Common myeloid progenitor, CD34-positive (primary cell): ENCODE results near the gene ZC3H12A.

ENCODE experiments used
- CTCF ChIA-PET: fragments of 350-600 bp; sonication (Branson Sonifier 250); formaldehyde crosslinking; loops from one replicate; lab custom pipeline; 2021; ENCODE audit warnings: antibody characterized with exemption; lab: Charles Lee
- POLR2A ChIA-PET: fragments of 350-600 bp; sonication (Branson Sonifier 250); formaldehyde crosslinking; loops from one replicate; lab custom pipeline; 2021; ENCODE audit warnings: antibody characterized with exemption; lab: Charles Lee
- DNase-seq, 3 donors: peaks; one replicate each; pipeline versions ENCODE4 v3.0.0 to v3.0.0-alpha.2; 2013
- H3K27ac ChIP-seq, 2 experiments: 1 replicate in 1 of 2; 2 replicates in 1 of 2; pipeline ENCODE4 v1.7.0; 2013; ENCODE audit warnings: inconsistent platforms in 2 of 2, low read length in 2 of 2, mild to moderate bottlenecking in 2 of 2, low read depth in 1 of 2, moderate library complexity in 1 of 2; ENCODE audit not compliant: severe bottlenecking in 2 of 2, insufficient read depth in 1 of 2, poor library complexity in 1 of 2
- H3K27me3 ChIP-seq, 5 experiments: replicated peaks in 2 of 5; 1 replicate in 3 of 5; 2 replicates in 2 of 5; pipeline versions ENCODE4 v1.6.1 to v1.7.0; 2013; ENCODE audit warnings: low read length in 4 of 5, mild to moderate bottlenecking in 2 of 5, moderate library complexity in 2 of 5, inconsistent platforms in 1 of 5; ENCODE audit not compliant: insufficient read depth in 5 of 5, control insufficient read depth in 4 of 5
- H3K36me3 ChIP-seq, 4 experiments: 1 replicate in 2 of 4; 2 replicates in 2 of 4; pipeline versions ENCODE4 v1.6.1 to v1.7.0; 2013; ENCODE audit warnings: low read length in 3 of 4, control low read depth in 1 of 4, mild to moderate bottlenecking in 1 of 4; ENCODE audit not compliant: control insufficient read depth in 4 of 4, insufficient read depth in 4 of 4
- H3K4me1 ChIP-seq, 4 experiments: 1 replicate in 3 of 4; 2 replicates in 1 of 4; pipeline versions ENCODE4 v1.6.1 to v1.7.1; 2013; ENCODE audit warnings: low read length in 3 of 4, mild to moderate bottlenecking in 3 of 4, control low read depth in 1 of 4, inconsistent platforms in 1 of 4, moderate library complexity in 1 of 4; ENCODE audit not compliant: control insufficient read depth in 4 of 4, insufficient read depth in 4 of 4; ENCODE audit errors: control extremely low read depth in 1 of 4
- H3K4me3 ChIP-seq, 7 experiments: 1 replicate in 4 of 7; 2 replicates in 3 of 7; pipeline versions ENCODE4 v1.5.1 to v1.7.0; 2013; ENCODE audit warnings: mild to moderate bottlenecking in 7 of 7, low read length in 6 of 7, moderate library complexity in 6 of 7, inconsistent platforms in 2 of 7, low read depth in 2 of 7, control low read depth in 1 of 7; ENCODE audit not compliant: insufficient read depth in 4 of 7, control insufficient read depth in 1 of 7; ENCODE audit errors: extremely low read depth in 1 of 7
- H3K9me3 ChIP-seq, 5 experiments: 1 replicate in 4 of 5; 2 replicates in 1 of 5; pipeline versions ENCODE4 v1.6.1 to v1.7.1; 2013; ENCODE audit warnings: low read length in 4 of 5, mild to moderate bottlenecking in 2 of 5, inconsistent platforms in 1 of 5, low read depth in 1 of 5, moderate library complexity in 1 of 5; ENCODE audit not compliant: control insufficient read depth in 4 of 5, insufficient read depth in 2 of 5; ENCODE audit errors: control extremely low read depth in 1 of 5
- WGBS: methylation state at CpG from one replicate; pipeline ENCODE4 v1.1.5; 2013; ENCODE audit not compliant: insufficient coverage; 5-methylcytosine and 5-hydroxymethylcytosine counted together

The ZC3H12A gene

DNA sequence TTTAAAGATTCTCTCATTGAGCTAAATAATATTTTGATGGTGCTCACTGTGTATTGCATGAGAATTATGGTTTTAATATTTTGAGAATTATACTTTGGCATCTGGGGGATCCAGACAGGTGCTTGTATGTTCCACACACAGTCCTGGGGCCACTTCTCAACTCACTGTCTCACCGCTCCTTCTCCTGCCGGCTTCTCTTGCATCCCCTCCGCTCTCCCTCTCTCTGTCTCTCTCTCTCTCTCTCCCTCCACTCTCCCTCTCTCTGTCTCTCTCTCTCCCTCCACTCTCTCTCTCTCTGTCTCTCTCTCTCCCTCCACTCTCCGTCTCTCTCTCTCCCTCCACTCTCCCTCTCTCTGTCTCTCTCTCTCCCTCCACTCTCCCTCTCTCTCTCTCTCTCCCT, 32.2 kb upstream of the ZC3H12A start:
- no peak overlapping the region for H3K4me3 ChIP-seq
- CTCF ChIA-PET, result no interaction called here
- POLR2A ChIA-PET, result no interaction called here
- H3K27ac ChIP-seq, result no peak overlapping the region
- H3K4me1 ChIP-seq, result no peaks in the 10 kb centered on the region
- no peaks in the 10 kb centered on the region for H3K9me3 ChIP-seq
- no peaks in the 10 kb centered on the region for H3K27me3 ChIP-seq
- 74% methylated on average over 4 of the region's 4 CpGs for WGBS
- no peaks in the 10 kb centered on the region for H3K36me3 ChIP-seq
- DNase-seq, result no peak

DNA sequence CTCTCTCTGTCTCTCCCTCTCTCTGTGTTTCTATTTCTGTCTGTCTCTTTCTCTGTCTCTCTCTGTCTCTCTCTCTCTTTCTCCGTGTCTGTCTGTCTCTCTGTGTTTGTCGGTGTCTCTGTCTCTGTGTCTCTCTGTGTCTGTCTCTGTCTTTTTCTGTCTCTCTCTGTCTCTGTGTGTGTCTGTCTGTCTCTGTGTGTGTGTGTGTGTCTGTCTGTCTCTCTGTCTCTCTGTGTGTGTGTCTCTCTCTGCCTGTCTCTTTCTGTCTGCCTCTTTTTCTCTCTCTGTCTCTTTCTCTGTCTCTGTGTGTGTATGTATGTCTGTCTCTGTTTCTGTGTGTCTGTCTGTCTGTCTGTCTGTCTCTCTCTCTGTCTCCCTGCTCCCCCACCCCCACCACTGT, 31.7 kb upstream of the ZC3H12A start:
- Histone ChIP-seq H3K4me1 (no peaks in the 10 kb centered on the region), H3K27ac (no peak overlapping the region), H3K27me3 (no peaks in the 10 kb centered on the region), H3K36me3 (no peaks in the 10 kb centered on the region), H3K4me3 (no peak overlapping the region), H3K9me3 (no peaks in the 10 kb centered on the region)
- CTCF ChIA-PET, result no interaction called here
- WGBS, result no CpG with 5 or more reads among the region's 2 CpGs
- POLR2A ChIA-PET, result no interaction called here
- no peak for DNase-seq

DNA sequence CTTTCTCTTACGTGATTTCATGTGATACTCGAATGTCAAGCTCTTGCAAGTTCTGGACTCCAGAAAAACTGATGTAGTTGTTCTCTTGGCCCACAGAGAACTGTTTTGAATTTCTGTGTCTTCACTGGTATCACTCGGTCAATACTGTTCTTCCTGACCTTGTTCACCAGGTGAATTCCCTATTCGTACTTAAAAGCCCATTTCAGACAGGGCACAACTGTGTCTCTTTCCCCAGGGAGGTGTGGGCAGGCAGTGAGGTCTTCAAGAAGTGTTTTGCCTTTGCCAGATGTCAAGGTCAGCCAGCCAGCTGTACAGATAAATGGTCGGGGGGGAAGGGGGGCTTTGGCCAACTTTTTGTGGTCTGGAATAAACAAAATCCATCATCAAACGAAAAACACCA, 27.5 kb upstream of the ZC3H12A start:
- peaks cover 0 to 17% (median 15%) of the 10 kb centered on the region in 4 experiments for H3K4me1 ChIP-seq
- CTCF ChIA-PET, result interaction anchor here (14.6 kb wide), 1 partner anchor 46 kb away, joined by 243 read pairs; no protein-coding TSS in a partner anchor
- no peak for DNase-seq
- POLR2A ChIA-PET, result no interaction called here
- no peaks in the 10 kb centered on the region for H3K27me3 ChIP-seq
- 90% methylated on average over 5 of the region's 6 CpGs for WGBS
- H3K4me3 ChIP-seq, result no peak overlapping the region
- H3K36me3 ChIP-seq, result no peaks in the 10 kb centered on the region
- H3K9me3 ChIP-seq, result no peaks in the 10 kb centered on the region
- no peak overlapping the region for H3K27ac ChIP-seq

DNA sequence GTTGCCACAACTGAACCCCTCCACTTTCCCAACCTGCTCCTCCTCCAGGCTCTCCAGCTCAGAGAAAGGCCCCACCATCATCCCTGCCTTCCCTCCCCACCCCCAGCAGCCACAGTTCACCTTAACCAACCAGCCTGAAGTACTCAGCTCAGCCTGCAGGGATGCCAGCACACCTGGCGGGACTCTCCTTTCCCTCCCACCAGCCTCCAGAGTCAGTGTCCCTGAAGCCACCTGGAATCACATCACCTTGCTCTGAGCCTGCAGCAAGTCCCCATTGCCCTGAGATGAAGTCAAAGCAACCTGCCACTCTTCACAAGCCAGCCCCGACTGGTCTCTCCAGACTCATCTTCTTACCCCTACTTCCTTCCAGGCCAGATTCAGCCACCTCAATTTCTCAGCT, 26.2 kb upstream of the ZC3H12A start:
- peaks cover 0 to 17% (median 15%) of the 10 kb centered on the region in 4 experiments for H3K4me1 ChIP-seq
- no peaks in the 10 kb centered on the region for H3K27me3 ChIP-seq
- 100% methylated on average over 2 of the region's 2 CpGs for WGBS
- no peaks in the 10 kb centered on the region for H3K9me3 ChIP-seq
- ChIA-PET POLR2A (interaction anchor here (0.6 kb wide), 1 partner anchor 1354 kb away, joined by 3 read pairs; no protein-coding TSS in a partner anchor), CTCF (interaction anchor here (3.1 to 14.6 kb wide), 3 partner anchors 13 to 44 kb away, joined by 16 to 243 read pairs (median 146); partner anchors contain the start of gene ZC3H12A)
- H3K4me3 ChIP-seq, result no peak overlapping the region
- no peaks in the 10 kb centered on the region for H3K36me3 ChIP-seq
- H3K27ac ChIP-seq, result no peak overlapping the region
- no peak for DNase-seq

DNA sequence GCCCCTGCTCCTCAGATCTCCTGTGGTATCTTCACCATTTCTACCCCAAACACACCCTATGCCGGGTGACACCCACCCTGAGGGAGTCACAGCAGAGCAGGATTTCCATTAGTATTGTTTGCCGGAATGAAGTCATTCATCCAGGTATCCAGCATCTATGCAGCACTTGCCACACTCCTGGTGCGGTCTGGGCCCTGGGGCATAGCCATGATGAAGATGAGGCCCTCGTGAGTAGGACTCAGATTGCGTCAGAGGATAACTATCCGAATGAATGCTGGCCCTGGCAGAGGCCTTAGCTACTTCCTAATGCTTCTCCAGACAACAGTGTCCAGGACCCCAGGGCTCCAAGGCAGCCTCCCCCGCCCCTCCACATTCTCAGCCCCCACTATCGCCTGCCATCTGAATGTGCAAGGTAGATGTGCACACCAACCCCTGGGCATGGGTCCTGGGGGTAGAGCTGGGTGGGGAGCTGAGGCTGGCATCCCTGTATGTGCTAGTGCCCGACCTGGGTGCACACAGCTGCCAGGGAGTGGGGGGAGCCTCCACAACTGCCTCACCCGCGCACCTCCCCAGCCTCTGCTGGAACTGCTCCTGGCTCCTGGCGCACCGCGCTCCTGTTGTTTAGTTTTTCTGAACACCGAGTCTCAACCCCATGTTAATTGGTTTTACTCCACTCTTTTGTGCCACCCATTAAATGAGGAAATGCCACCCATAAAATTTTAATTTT, 25.5 kb upstream of the ZC3H12A start:
- Histone ChIP-seq H3K27me3 (no peaks in the 10 kb centered on the region), H3K9me3 (no peaks in the 10 kb centered on the region), H3K4me3 (no peak overlapping the region), H3K27ac (no peak overlapping the region), H3K36me3 (peaks cover 0 to 2% (median 0%) of the 10 kb centered on the region in 4 experiments), H3K4me1 (peaks cover 0 to 17% (median 15%) of the 10 kb centered on the region in 4 experiments)
- DNase-seq, result no peak
- 92% methylated on average over 13 of the region's 15 CpGs for WGBS
- ChIA-PET CTCF (interaction anchor here (0.6 to 14.6 kb wide), 5 partner anchors 14 to 358 kb away, joined by 3 to 243 read pairs (median 16); partner anchors contain the start of gene ZC3H12A), POLR2A (interaction anchor here (0.6 kb wide), 1 partner anchor 407 kb away, joined by 3 read pairs; no protein-coding TSS in a partner anchor)

DNA sequence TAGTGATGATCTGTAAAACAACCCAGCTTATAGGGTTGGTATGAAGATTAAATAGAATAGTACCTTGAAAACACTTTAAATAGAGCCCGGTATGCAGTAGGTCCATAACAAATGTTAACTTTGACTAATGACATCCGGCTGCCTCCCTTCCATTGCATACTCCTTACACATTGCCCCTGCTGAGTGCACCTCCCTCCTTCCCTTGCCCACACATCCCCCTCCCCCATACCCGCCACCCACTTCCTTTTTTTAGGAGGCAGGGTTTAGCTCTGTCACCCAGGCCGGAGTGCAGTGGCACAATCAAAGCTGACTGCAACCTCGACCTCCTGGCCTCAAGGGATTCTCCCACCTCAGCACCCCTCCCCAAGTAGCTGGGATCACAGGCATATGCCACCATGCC, 24.4 kb upstream of the ZC3H12A start:
- H3K4me3 ChIP-seq, result peak overlapping the region in 4 of 7 experiments; percentile 13 to 45 (median 18)
- CTCF ChIA-PET, result interaction anchor here (1.1 to 14.6 kb wide), 4 partner anchors 15 to 153 kb away, joined by 4 to 243 read pairs (median 81); partner anchors contain the start of gene ZC3H12A
- 0% methylated on average over 4 of the region's 5 CpGs for WGBS

DNA sequence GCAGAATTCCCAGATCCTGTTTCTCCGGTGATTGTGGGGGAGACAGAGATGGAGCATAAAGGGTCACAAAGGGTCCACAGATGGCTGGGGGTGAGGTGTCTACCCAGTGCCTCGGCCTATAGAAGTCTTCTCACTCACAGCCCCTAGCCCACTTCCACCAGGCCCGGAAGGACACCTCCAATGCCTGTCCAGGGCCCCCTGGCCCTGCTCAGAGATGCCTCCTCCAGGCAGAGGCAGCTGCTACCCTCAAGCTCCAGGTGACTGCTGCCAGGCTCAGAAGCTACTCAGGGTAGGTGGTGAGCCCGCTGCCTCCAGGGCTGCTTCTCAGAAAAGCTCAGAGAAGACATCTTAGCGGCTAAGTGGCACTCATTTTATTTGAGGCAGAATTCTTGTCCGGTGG, 22.0 kb upstream of the ZC3H12A start:
- WGBS, result 80% methylated on average over 5 of the region's 6 CpGs
- Histone ChIP-seq H3K4me1 (peaks cover 0 to 27% (median 22%) of the 10 kb centered on the region in 4 experiments), H3K36me3 (peaks cover 0 to 2% (median 0%) of the 10 kb centered on the region in 4 experiments), H3K4me3 (no peak overlapping the region), H3K27me3 (no peaks in the 10 kb centered on the region), H3K27ac (no peak overlapping the region), H3K9me3 (no peaks in the 10 kb centered on the region)
- ChIA-PET CTCF (interaction anchor here (1.1 to 14.6 kb wide), 3 partner anchors 10 to 40 kb away, joined by 3 to 243 read pairs (median 146); partner anchors contain the start of gene ZC3H12A), POLR2A (no interaction called here)
- no peak for DNase-seq

More for the DNA sequence above, 24.4 kb upstream of the ZC3H12A start:
- H3K9me3 ChIP-seq, result no peaks in the 10 kb centered on the region
- POLR2A ChIA-PET, result interaction anchor here (0.7 kb wide), 1 partner anchor 132 kb away, joined by 3 read pairs; no protein-coding TSS in a partner anchor
- H3K4me1 ChIP-seq, result peaks cover 0 to 21% (median 18%) of the 10 kb centered on the region in 4 experiments
- H3K27ac ChIP-seq, result no peak overlapping the region
- H3K36me3 ChIP-seq, result peaks cover 0 to 2% (median 0%) of the 10 kb centered on the region in 4 experiments
- no peaks in the 10 kb centered on the region for H3K27me3 ChIP-seq
- peak; percentile 80 to 92 (median 92) for DNase-seq
